GM18505 (cell line): ENCODE results near the gene SYNE1.

Experiments
- ATAC-seq: cut with Tn5 transposase; IDR thresholded peaks from one replicate; pipeline ENCODE4 v1.9.1; 2021; ENCODE audit not compliant: unreplicated experiment
- POLR2A ChIP-seq: IDR thresholded peaks from 4 replicates; pipeline ENCODE4 v1.6.1; 2011; ENCODE audit warnings: borderline replicate concordance; ENCODE audit not compliant: insufficient read depth, insufficient read length; ENCODE audit errors: extremely low read depth

SYNE1 gene

GRCh38 chr6:152316024-152316423 lies 321.1 kb downstream of the SYNE1 start:
- no peak for ATAC-seq
- TF ChIP-seq POLR2A: no peak

- ATAC-seq: no peak
- TF ChIP-seq POLR2A: no peak
Measured at GRCh38 chr6:152314483-152314832, 322.7 kb downstream of the SYNE1 start.

GRCh38 chr6:152313542-152314482 lies 323.4 kb downstream of the SYNE1 start:
- TF ChIP-seq POLR2A: no peak

GRCh38 chr6:152312434-152312833 lies 324.7 kb downstream of the SYNE1 start:
- ATAC-seq: no peak
- TF ChIP-seq POLR2A: no peak

More at GRCh38 chr6:152313542-152314482, 323.4 kb downstream of the SYNE1 start:
- ATAC-seq: no peak

GRCh38 chr6:152310371-152310954 lies 326.7 kb downstream of the SYNE1 start:
- no peak for TF ChIP-seq POLR2A
- no peak for ATAC-seq

GRCh38 chr6:152309648-152310047 lies 327.5 kb downstream of the SYNE1 start:
- TF ChIP-seq POLR2A: no peak
- peak; percentile 79 for ATAC-seq

GRCh38 chr6:152309006-152309405 lies 328.2 kb downstream of the SYNE1 start:
- ATAC-seq: no peak
- no peak for TF ChIP-seq POLR2A

- no peak for ATAC-seq
- TF ChIP-seq POLR2A: no peak
Measured at GRCh38 chr6:152308306-152308705, 328.9 kb downstream of the SYNE1 start.

- no peak for TF ChIP-seq POLR2A
- no peak for ATAC-seq
Measured at GRCh38 chr6:152305672-152306071, 331.5 kb downstream of the SYNE1 start.

- peak; percentile 96 for ATAC-seq
- peak; percentile 80 for TF ChIP-seq POLR2A
Measured at GRCh38 chr6:152301765-152302568, 335.2 kb downstream of the SYNE1 start.

- TF ChIP-seq POLR2A: no peak
- ATAC-seq: peak; percentile 18
Measured at GRCh38 chr6:152301021-152301764, 336.0 kb downstream of the SYNE1 start.

GRCh38 chr6:152300517-152300916 lies 336.6 kb downstream of the SYNE1 start:
- ATAC-seq: no peak

GRCh38 chr6:152298848-152299735 lies 338.1 kb downstream of the SYNE1 start:
- no peak for TF ChIP-seq POLR2A
- no peak for ATAC-seq

More at GRCh38 chr6:152300517-152300916, 336.6 kb downstream of the SYNE1 start:
- no peak for TF ChIP-seq POLR2A
